ENCODE data around the gene MAPK10.

- TF ChIP-seq, protein P1, sequence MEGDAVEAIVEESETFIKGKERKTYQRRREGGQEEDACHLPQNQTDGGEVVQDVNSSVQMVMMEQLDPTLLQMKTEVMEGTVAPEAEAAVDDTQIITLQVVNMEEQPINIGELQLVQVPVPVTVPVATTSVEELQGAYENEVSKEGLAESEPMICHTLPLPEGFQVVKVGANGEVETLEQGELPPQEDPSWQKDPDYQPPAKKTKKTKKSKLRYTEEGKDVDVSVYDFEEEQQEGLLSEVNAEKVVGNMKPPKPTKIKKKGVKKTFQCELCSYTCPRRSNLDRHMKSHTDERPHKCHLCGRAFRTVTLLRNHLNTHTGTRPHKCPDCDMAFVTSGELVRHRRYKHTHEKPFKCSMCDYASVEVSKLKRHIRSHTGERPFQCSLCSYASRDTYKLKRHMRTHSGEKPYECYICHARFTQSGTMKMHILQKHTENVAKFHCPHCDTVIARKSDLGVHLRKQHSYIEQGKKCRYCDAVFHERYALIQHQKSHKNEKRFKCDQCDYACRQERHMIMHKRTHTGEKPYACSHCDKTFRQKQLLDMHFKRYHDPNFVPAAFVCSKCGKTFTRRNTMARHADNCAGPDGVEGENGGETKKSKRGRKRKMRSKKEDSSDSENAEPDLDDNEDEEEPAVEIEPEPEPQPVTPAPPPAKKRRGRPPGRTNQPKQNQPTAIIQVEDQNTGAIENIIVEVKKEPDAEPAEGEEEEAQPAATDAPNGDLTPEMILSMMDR (IDR thresholded peaks at IDR 0.05; ENCODE audit: poor library complexity), result no peak
- no peak for TF ChIP-seq EZH2 (IDR thresholded peaks at IDR 0.05; ENCODE audit: borderline replicate concordance)
These were observed 299.5 kb downstream of the MAPK10 start for GRCh38 chr4:86060341-86060740.

Measured in hepatocyte (in vitro differentiated cells).